ENCODE data around the gene BTNL3. TPM values are rescaled to one million over a fixed set of nuclear protein-coding genes. Genes with fewer than 3 reads are reported as not detected.

The BTNL3 gene
- polyA plus RNA-seq, 2 of the 4 experiments (the other 2 are of a cell fraction) = not detected

DNA sequence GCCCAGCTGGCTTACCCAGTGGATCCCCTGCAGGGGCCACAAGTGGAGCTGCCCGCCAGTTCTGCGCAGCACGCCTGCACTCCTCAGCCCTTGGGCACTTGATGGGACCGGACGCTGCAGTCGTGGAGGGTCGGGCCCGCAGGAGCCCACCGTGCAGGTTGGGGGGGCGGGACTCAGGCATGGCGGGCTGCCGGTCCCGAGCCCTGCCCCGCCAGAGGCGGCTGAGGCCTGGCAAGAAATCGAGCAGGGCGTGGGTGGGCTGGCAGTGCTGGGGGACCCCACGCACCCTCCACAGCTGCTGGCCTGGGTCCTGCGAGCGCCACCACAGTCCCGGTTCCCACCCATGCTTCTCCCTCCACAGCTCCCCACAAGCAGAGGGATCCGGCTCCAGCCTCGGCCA, 19.2 kb upstream of the BTNL3 start:
- ATAC-seq (no peak), FAIRE-seq (no peak), DNase-seq (ENCODE audit: low read depth in 1 of 2, low spot score in 1 of 2) (no peak)
- WGBS (ENCODE audit: missing lambda C conversion rate) = 71% methylated on average over 19 of the region's 23 CpGs
- H3K4me1 ChIP-seq = no peaks in the 10 kb centered on the region
- no peak overlapping the region for H3K4me3 ChIP-seq
- H3K27ac ChIP-seq = no peak overlapping the region
- no peaks in the 10 kb centered on the region for H3K9me3 ChIP-seq
- POLR2A ChIA-PET = no interaction called here
- CTCF ChIA-PET = no interaction called here
- no peak overlapping the region for H3K4me2 ChIP-seq
- TF ChIP-seq NPAS2 (CRISPR knock-in tag; IDR thresholded peaks at IDR 0.05; ENCODE audit: borderline replicate concordance) = no peak
- TF ChIP-seq RNF2 (IDR thresholded peaks at IDR 0.05; ENCODE audit: borderline replicate concordance, low read depth) = no peak
- no peak for TF ChIP-seq FOSB (CRISPR knock-in tag; IDR thresholded peaks at IDR 0.05)
- TF ChIP-seq HOXA7 (CRISPR knock-in tag; IDR thresholded peaks at IDR 0.05) = no peak
- TF ChIP-seq EHF (CRISPR knock-in tag; IDR thresholded peaks at IDR 0.05) = no peak
- TF ChIP-seq HEYL (CRISPR knock-in tag; IDR thresholded peaks at IDR 0.05) = no peak
- TF ChIP-seq TP53 (CRISPR knock-in tag; IDR thresholded peaks at IDR 0.05) = no peak
- no peak for TF ChIP-seq CHD4 (IDR thresholded peaks at IDR 0.05; ENCODE audit: borderline replicate concordance)
- TF ChIP-seq NR3C1 (IDR thresholded peaks at IDR 0.05) = no peak
- TF ChIP-seq CEBPB (IDR thresholded peaks at IDR 0.05) = no peak
- no peak for TF ChIP-seq PHF8 (IDR thresholded peaks at IDR 0.05; ENCODE audit: borderline replicate concordance, low read depth)
- no peak for TF ChIP-seq KDM1A (IDR thresholded peaks at IDR 0.05; ENCODE audit: low read depth)

DNA sequence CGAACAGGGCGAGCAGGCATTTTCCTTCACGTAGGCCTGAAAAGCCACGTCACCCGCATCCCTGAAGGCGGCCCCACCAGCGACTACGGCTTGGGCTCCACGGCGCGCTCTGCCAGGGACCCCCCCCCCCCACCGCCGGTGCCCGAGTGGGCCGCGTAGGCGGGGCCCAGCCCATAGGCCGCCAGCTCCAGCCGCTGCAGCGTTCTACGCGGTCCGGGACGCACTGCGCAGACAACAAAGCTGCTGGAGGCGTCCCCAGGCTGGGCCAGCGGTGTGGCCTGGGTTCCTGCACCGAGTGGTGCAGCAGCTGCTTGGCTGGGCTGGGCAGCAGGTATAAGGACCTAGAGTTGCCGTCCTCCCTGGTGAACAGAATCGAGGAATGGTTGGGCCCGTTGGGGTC, 18.3 kb upstream of the BTNL3 start:
- POLR2A ChIA-PET = no interaction called here
- ATAC-seq = no peak
- no peak overlapping the region for H3K27ac ChIP-seq
- H3K4me1 ChIP-seq = no peaks in the 10 kb centered on the region
- WGBS (ENCODE audit: missing lambda C conversion rate) = 72% methylated on average over 12 of the region's 31 CpGs
- no peak overlapping the region for H3K4me2 ChIP-seq
- H3K4me3 ChIP-seq = no peak overlapping the region
- FAIRE-seq = no peak
- H3K9me3 ChIP-seq = no peaks in the 10 kb centered on the region
- TF ChIP-seq JUN (IDR thresholded peaks at IDR 0.05) (no peak), HOXB5 (CRISPR knock-in tag; IDR thresholded peaks at IDR 0.05) (no peak), NPAS2 (CRISPR knock-in tag; IDR thresholded peaks at IDR 0.05; ENCODE audit: borderline replicate concordance) (no peak), RFX5 (IDR thresholded peaks at IDR 0.05) (no peak), ESRRA (IDR thresholded peaks at IDR 0.05; ENCODE audit: borderline replicate concordance, low read length) (no peak), NR3C1 (IDR thresholded peaks at IDR 0.05) (no peak), HOXA7 (CRISPR knock-in tag; IDR thresholded peaks at IDR 0.05) (no peak), EP300 (IDR thresholded peaks at IDR 0.05) (no peak), HOXB13 (CRISPR knock-in tag; IDR thresholded peaks at IDR 0.05; ENCODE audit: low read depth) (no peak), SREBF2 (IDR thresholded peaks at IDR 0.05) (no peak), POLR2A (IDR thresholded peaks at IDR 0.05; ENCODE audit: low read length) (no peak), BHLHE40 (IDR thresholded peaks at IDR 0.05; ENCODE audit: low read depth, low read length) (no peak), FOXS1 (CRISPR knock-in tag; IDR thresholded peaks at IDR 0.05) (no peak), RNF2 (IDR thresholded peaks at IDR 0.05; ENCODE audit: borderline replicate concordance, low read depth) (no peak), MAFK (IDR thresholded peaks at IDR 0.05; ENCODE audit: partially characterized antibody) (no peak), KDM1A (IDR thresholded peaks at IDR 0.05; ENCODE audit: low read depth) (no peak), ZSCAN20 (CRISPR knock-in tag; IDR thresholded peaks at IDR 0.05) (no peak)
- TF ChIP-seq, protein P1, sequence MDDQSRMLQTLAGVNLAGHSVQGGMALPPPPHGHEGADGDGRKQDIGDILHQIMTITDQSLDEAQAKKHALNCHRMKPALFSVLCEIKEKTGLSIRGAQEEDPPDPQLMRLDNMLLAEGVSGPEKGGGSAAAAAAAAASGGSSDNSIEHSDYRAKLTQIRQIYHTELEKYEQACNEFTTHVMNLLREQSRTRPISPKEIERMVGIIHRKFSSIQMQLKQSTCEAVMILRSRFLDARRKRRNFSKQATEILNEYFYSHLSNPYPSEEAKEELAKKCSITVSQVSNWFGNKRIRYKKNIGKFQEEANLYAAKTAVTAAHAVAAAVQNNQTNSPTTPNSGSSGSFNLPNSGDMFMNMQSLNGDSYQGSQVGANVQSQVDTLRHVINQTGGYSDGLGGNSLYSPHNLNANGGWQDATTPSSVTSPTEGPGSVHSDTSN (IDR thresholded peaks at IDR 0.05) = no peak
- TF ChIP-seq, protein P2, sequence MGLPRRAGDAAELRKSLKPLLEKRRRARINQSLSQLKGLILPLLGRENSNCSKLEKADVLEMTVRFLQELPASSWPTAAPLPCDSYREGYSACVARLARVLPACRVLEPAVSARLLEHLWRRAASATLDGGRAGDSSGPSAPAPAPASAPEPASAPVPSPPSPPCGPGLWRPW (IDR thresholded peaks at IDR 0.05) = no peak
- TF ChIP-seq, protein P3, sequence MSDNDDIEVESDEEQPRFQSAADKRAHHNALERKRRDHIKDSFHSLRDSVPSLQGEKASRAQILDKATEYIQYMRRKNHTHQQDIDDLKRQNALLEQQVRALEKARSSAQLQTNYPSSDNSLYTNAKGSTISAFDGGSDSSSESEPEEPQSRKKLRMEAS (IDR thresholded peaks at IDR 0.05) = no peak
- no peak for DNase-seq (ENCODE audit: low read depth in 1 of 2, low spot score in 1 of 2)
- CTCF ChIA-PET = no interaction called here

DNA sequence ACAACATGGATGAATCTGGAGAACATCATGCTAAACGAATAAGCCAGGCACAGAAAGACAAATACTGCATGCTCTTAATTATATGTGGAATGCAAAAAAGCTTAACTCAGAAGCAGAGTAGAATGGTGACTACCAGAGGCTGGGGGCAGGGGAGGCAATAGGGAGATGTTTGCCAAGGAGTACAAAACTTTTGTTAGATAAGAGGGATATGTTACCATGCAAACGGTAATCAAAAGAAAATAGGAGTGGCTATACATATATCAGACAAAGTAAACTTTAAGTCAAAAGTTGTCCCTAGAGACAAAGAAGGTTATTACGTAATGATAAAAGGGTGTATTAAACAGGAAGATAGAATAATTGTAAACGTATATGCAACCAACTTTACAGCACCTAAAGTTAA, 17.8 kb upstream of the BTNL3 start:
- Histone ChIP-seq H3K27ac (no peak overlapping the region), H3K4me2 (no peak overlapping the region), H3K4me1 (no peaks in the 10 kb centered on the region), H3K4me3 (no peak overlapping the region), H3K9me3 (no peaks in the 10 kb centered on the region)
- ChIA-PET CTCF (no interaction called here), POLR2A (no interaction called here)
- no peak for ATAC-seq
- no peak for DNase-seq (ENCODE audit: low read depth in 1 of 2, low spot score in 1 of 2)
- 29% methylated on average over 4 of the region's 4 CpGs for WGBS (ENCODE audit: missing lambda C conversion rate)
- TF ChIP-seq EP300 (IDR thresholded peaks at IDR 0.05) = no peak
- no peak for TF ChIP-seq HOXB13 (CRISPR knock-in tag; IDR thresholded peaks at IDR 0.05; ENCODE audit: low read depth)
- TF ChIP-seq ZC3H11A (IDR thresholded peaks at IDR 0.05) = no peak
- TF ChIP-seq JUNB (IDR thresholded peaks at IDR 0.05) = no peak
- no peak for TF ChIP-seq ESRRA (IDR thresholded peaks at IDR 0.05; ENCODE audit: borderline replicate concordance, low read length)
- TF ChIP-seq, protein P2 (IDR thresholded peaks at IDR 0.05) = no peak
- TF ChIP-seq HEYL (CRISPR knock-in tag; IDR thresholded peaks at IDR 0.05) = no peak
- no peak for FAIRE-seq

Data from A549 (cell line).